GM10248 (cell line): ENCODE measurements around the gene LNPEP.
A peak's percentile ranks its signal among the peaks of the same experiment; 100 is the strongest.

Source experiments
- CTCF ChIA-PET: fragments of 300-600 bp; sonication (Branson Sonifier 250); formaldehyde crosslinking; extraction: SDS; loops from one replicate; lab custom pipeline; 2021; ENCODE audit warnings: antibody characterized with exemption; lab: Yijun Ruan, JAX
- POLR2A ChIA-PET: fragments of 350-650 bp; sonication (Branson Sonifier 250); formaldehyde crosslinking; extraction: SDS; loops from one replicate; lab custom pipeline; 2020; ENCODE audit warnings: antibody characterized with exemption; lab: Yijun Ruan, JAX
- DNase-seq: peaks from one replicate; pipeline ENCODE4 v3.0.0; 2012; ENCODE audit errors: extremely low spot score
- TF ChIP-seq, protein P1 (sequence below): IDR thresholded peaks from 2 replicates; pipeline ENCODE4 v1.5.1; 2012; ENCODE audit warnings: mild to moderate bottlenecking, low read depth; ENCODE audit errors: extremely low read depth, missing control alignments, control extremely low read depth

The LNPEP gene

GRCh38 chr5:96931605-96932004 is 4.3 kb upstream of the LNPEP start:
- TF ChIP-seq, protein P1, sequence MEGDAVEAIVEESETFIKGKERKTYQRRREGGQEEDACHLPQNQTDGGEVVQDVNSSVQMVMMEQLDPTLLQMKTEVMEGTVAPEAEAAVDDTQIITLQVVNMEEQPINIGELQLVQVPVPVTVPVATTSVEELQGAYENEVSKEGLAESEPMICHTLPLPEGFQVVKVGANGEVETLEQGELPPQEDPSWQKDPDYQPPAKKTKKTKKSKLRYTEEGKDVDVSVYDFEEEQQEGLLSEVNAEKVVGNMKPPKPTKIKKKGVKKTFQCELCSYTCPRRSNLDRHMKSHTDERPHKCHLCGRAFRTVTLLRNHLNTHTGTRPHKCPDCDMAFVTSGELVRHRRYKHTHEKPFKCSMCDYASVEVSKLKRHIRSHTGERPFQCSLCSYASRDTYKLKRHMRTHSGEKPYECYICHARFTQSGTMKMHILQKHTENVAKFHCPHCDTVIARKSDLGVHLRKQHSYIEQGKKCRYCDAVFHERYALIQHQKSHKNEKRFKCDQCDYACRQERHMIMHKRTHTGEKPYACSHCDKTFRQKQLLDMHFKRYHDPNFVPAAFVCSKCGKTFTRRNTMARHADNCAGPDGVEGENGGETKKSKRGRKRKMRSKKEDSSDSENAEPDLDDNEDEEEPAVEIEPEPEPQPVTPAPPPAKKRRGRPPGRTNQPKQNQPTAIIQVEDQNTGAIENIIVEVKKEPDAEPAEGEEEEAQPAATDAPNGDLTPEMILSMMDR, result no peak
- peak; percentile 18 for DNase-seq
- CTCF ChIA-PET, result interaction anchor here (0.9 to 2.9 kb wide), 7 partner anchors 26 to 211 kb away, joined by 3 to 11 read pairs (median 4); partner anchors contain the start of genes ERAP2 and LIX1
- POLR2A ChIA-PET, result interaction anchor here (0.8 kb wide), 1 partner anchor 14 kb away, joined by 3 read pairs; no protein-coding TSS in a partner anchor

DNA sequence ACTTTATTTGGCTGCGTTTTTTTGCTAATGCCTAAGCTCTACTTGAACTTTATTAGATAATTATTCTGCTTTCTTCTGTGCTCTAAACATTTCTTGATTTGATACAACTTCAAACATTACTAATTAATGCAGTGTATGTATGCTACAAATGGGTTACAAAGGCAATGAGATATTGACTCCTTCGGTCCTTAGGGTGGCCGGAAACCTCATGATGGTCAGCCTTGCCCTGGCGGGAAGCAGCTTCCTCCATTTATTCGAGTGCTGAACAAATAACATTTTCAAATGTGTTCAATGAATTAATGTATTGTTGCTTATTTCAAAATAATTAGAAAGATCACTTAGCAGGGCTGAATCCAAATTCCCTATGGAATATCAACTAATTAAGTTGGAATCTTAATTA is 3.9 kb upstream of the LNPEP start:
- ChIA-PET CTCF (interaction anchor here (0.7 to 2.9 kb wide), 8 partner anchors 8 to 210 kb away, joined by 3 to 11 read pairs (median 4); partner anchors contain the start of genes ERAP2 and LIX1), POLR2A (interaction anchor here (0.8 kb wide), 1 partner anchor 14 kb away, joined by 3 read pairs; no protein-coding TSS in a partner anchor)
- no peak for DNase-seq
- TF ChIP-seq, protein P1, result no peak

GRCh38 chr5:96933764-96934707 is 1.8 kb upstream of the LNPEP start:
- TF ChIP-seq, protein P1, result no peak
- CTCF ChIA-PET, result interaction anchor here (0.9 to 1.1 kb wide), 3 partner anchors 10 to 65 kb away, joined by 3 to 5 read pairs (median 3); no protein-coding TSS in a partner anchor
- POLR2A ChIA-PET, result no interaction called here
- no peak for DNase-seq

DNA sequence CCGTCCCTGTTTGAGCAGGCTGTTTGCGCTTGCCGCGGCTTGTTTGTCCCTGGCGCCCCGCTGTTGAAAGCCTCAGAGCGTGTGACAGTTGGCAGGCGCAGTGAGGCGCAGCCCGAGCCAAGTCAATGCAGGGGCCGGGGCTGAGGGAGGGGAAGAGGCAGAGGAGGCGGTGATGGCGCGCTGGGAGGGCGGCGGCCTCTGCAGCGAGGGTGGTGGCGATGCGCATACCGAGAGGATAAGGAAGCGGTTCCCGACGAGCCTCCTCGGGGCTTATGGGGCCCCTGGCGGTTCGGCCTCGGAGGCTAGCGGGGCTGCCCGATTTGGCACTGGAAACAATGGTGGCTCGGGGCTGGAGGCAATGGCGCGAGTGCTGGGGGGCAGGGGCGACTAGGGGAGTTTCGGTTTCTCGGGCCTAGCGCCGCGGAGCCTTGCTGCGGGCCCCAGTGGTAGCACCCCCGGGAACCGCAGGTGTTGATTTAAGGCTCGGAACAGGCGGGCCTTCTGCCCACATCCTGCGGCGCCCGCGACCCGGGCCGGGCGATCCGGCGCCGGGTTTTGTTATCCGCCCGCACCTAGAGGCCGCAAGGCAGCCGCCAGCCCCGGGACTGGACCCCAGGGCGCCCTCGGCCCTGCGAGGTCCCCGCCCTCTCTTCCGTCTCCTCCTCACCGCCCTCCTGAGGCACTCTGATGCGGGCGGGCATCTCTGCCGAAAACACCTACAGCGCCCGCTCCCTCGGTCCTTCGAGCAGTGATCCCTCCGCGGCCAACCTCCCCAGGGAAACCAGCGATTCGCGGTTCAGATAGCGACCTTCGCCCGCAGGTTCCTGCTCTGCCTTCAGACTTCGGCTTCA is 947 bp upstream of the LNPEP start:
- ChIA-PET POLR2A (no interaction called here), CTCF (no interaction called here)
- peak; percentile 86 for DNase-seq
- TF ChIP-seq, protein P1, result no peak

DNA sequence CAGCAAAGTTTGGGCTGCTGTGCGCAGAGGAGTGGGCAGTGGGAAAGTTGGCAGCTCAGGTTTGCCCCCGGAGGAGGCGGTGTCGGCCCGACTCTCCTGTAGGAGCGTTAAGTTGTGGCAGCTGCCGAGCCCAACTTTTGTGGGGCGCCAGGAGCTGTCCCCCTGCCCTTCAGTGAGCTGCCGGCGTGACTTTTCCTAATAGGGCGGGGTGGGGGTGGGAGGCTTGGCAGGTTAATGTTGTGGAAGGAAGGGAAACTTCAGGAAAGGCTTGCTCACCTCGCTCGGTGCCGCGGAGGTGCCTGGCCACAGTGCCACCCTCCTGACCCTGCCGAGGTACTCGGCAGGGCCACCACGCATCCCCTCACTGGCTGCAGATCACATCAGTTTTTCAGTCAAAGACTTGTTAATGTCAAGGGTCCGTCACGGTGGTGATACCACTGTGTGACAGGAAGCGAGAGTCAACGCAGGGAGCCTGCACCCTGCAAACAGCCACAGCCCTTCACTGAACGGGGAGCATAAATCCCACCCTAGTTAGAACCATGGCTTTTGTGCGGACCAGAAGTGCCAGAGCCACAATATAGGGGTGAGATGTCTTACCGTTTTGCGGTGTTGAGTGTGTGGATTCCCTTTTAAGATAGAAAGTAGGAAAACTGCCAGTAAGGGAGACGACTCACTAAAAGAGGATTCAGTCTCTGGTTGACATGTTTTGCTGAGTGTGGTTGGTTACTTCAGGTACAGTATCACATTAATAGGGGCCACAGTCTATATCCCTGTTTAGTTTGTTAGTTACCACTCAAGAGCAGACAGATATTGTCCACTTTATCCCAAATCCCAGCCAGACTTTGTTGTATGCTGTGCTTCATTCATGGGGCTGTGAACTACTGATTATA is 796 bp downstream of the LNPEP start:
- TF ChIP-seq, protein P1, result no peak
- POLR2A ChIA-PET, result interaction anchor here (0.6 to 1.0 kb wide), 2 partner anchors 25 to 43 kb away, joined by 3 to 4 read pairs; no protein-coding TSS in a partner anchor
- CTCF ChIA-PET, result interaction anchor here (0.7 to 2.9 kb wide), 3 partner anchors 40 to 68 kb away, joined by 3 to 13 read pairs (median 4); no protein-coding TSS in a partner anchor
- peak; percentile 49 for DNase-seq
